GM21825 (cell line): ENCODE results near the gene RNF141.

Experiments used
- ATAC-seq: cut with Tn5 transposase; IDR thresholded peaks from one replicate; pipeline ENCODE4 v1.9.1; 2021; ENCODE audit warnings: mild to moderate bottlenecking, moderate library complexity; ENCODE audit not compliant: unreplicated experiment

Gene RNF141

GRCh38 chr11:10499874-10500601 is 40.9 kb downstream of the RNF141 start:
- ATAC-seq: no peak

- ATAC-seq: no peak
Observed at GRCh38 chr11:10499452-10499851, 41.5 kb downstream of the RNF141 start.

- ATAC-seq: no peak
Observed at GRCh38 chr11:10498426-10499250, 42.3 kb downstream of the RNF141 start.

DNA sequence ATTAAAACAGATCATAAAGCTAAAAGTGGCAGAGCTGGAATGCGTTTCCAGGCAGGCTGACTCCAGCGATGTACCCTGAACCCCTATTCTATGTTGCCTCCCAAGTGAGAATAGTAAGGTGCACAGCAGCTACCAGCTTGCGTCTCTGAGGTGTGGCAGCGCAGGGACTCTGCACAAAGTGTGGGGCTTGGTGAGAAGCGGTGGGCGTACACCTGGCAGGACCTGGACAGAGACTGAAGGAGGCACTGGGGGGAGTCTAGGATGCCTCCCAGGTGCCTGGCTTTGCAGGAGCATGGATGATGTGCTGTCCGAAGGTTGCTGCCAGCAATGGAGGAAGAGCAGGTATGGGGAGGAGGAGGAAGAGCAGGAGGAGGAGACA is 43.0 kb downstream of the RNF141 start:
- ATAC-seq: no peak

GRCh38 chr11:10497371-10498021 is 43.5 kb downstream of the RNF141 start:
- no peak for ATAC-seq

DNA sequence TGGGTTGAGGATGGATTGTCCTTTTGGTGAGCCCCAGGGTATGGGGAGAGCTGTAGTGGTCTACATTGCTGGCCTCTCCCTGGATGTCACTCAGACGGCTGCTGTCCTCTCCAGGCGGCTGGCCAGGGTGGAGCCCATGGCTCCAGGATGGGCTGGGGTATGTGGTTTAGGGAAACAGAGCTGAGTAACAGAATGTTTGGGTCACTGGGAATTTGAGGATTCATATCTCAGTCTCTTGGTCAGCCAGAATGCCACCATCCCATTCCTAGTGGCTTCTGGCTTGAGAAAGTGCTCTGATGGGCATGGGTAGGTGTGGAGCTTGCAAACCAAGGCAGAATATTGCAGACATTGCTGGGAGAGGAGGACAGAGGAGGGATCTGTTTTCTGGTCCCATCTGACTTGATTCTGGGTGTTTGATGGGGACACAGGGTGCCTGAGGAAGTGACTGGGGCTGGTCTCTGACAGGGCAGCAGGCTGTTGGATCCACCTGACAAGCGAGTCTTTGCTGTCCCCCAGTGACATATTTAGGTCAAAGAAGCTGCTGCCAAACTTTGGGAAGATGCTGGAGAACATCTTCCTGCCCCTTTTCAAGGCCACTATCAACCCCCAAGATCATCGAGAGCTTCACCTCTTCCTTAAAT is 44.6 kb downstream of the RNF141 start:
- ATAC-seq: no peak

DNA sequence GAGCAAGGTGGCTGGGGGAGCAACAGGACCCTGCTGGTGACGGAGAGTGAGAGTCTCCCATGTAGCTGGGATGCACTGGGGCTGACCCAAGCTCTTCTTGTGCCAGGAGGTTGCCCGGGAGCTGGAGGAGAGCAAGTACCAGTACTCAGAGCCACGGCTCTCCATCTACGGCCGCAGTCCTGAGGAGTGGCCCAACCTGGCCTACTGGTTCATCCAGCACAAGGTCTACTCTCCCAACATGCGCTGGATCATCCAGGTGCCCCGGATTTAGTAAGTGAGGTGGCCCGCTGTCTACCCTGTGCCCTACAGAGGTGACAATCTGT is 45.6 kb downstream of the RNF141 start:
- no peak for ATAC-seq

DNA sequence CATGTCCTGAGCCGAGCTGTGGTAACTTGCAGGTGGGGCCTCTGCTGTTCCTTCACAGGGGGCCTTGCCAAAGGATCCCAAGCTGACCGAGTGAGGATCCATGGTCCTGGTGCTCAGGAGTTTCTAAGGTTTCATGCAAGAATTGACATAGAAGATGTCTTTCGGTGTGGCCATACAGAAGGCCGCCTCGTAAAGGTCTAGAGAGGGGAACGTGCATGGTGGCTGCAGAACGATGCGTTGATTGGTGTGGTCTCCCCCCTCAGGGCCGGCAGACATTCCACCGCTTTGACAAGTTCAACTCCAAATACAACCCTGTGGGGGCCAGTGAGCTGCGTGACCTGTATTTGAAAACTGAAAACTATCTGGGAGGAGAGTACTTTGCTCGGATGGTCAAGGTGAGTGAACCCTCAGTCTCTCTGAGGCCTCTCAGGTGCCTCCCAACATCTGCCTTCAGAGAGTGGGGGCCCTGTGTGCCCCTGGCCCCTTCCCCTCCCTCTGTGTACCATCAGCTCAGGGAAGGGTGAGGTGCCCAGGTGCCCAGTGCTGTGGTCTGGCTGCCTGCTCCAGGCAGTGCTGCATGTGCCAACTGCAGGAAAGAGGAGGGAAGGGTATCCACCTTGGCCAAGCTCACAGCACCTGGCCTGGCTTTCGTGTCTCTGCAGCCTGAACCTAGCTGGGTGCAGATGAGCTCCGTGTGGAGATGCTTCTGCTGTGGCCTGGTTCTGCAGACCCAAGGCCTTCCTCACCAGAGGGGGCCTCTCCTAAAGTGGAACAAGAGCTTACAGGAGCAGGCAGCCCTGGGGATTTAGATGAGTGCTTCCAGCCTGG is 46.1 kb downstream of the RNF141 start:
- ATAC-seq: no peak

DNA sequence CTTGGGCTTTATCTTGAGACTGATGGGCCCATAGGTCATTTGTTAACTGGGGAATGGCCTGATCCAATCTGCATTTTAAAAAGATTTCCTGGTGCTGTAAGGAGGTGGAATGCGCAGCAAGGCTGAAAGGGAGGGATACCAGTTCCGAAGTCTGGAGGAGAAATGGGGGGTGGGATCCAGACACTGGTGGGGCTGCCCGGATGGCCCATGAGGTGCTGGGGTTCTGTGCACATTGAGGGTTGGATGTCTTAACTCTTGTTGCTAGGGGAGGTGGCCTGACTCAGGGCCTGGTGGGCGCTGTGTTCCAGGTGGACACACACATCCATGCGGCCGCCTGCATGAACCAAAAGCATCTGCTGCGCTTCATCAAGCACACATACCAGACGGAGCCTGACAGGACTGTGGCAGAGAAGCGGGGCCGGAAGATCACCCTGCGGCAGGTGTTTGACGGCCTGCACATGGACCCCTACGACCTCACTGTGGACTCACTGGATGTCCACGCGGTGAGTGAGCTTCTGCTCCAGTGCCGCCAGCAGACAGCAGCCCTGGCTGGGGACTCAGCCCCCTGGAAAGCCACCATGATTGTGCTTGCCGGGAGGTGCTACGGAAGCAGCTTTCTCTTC is 47.8 kb downstream of the RNF141 start:
- ATAC-seq: no peak

DNA sequence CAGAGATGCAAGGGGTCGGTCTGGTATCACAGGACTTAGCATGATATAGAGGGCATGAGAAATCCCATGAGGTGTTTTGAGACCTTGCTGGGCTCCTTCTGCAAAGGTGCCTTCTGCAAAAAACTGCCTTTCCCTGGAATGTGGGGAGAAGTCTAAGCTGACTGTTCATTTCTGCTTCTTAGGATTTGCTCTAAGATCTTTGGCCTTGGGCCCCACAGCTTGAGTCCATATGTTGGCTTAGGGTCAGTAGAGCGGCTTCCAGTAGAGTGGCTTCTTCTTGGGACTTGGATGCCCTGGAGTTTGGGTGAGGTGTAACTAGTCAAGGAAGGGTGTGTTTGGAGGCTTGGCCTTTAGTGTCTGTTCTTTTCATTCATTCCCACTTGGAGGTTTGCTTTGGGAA is 48.9 kb downstream of the RNF141 start:
- no peak for ATAC-seq

DNA sequence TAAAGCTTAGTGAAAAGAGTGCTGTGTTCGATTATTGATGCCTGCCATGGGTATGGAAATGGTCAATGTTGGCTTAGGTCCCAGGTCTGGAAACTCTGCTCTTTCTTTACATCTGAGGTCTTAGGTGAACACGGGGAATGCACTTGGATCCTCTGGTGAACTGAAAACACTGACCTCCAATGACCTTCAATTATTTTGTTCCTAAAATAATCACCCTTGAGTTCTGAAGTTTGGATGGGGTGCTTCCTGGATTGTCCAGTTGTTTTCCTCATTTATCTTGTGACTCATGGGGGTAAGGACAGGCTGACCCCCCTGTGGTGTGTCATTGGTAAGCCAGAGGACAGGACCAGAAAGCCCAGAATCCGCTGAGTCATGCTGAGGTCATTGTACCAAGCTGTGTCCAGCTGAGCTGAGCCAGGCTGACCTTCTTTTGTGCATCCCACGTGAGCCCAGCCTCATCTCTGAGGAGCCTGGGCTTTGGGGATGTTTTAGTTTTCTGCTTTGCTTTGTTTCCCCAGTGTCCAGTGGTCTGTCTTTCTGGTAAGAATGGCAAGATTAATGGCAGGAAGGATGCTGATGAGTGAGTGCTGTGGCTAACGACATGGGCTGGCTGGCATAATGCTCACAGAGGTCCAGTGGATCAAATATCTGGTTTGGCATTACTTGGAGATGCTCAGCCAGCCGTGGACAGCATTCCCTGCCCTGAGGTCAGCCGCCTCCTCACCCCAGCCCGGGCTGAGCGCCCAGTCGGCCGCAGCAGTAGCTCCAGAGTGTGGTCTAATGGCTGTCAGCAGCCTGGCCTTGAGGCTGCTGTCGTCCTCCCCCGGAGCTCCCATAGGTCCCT is 50.4 kb downstream of the RNF141 start:
- no peak for ATAC-seq

DNA sequence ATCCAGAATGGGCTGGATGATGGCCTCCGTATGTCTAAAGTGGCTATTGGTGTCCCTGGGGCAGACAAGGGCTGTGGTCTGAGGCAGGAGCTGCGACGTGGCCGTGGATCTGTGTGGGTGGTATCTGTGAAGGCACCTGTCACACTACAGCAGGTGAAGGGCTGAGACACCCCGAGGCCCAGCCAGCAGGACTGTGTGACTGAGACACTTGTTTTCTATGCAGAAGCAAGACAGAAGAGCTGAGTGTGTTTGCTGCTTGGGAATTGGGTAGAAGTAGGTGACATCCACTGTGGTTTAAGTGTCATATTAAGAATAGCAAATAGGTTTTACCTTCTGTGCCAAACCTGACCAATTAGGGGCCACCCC is 51.0 kb downstream of the RNF141 start:
- no peak for ATAC-seq

DNA sequence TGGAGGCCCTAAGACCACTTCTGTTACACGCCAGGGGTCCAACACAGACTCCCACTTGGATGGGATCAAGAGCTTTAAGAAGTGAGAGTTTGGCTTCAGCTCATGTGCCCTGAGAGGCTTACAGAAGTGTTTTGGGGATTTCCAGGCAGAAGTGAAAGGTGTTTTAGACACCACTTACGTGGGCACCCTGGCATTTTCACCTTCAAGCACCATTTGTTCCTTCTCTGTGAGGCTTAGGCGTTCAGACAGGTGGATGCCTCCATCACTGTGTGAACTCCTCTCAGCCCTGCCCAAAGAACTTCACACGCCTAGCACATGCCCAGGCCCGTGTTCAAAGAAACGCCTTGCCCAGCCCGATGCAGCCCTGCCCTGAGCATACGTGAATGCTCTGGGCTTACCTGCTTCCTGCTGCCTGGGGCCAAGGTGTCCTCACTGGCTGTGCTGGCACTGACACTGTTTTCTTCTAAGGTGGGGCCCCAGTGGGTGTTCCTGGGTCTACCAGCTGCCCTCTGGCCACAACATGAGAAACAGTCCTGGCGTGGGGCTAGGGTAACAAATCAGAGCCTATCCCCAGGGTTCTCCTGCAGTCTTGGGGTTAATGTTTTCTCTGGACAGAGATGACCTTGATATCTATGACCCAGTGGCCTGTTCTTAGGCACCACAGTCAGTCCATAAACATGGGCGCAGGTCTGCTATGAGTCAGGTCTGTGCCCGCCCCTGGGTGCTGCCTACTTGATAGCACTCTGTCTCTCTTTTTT is 51.9 kb downstream of the RNF141 start:
- peak; percentile 58 for ATAC-seq

GRCh38 chr11:10488121-10488933 is 52.7 kb downstream of the RNF141 start:
- ATAC-seq: no peak

DNA sequence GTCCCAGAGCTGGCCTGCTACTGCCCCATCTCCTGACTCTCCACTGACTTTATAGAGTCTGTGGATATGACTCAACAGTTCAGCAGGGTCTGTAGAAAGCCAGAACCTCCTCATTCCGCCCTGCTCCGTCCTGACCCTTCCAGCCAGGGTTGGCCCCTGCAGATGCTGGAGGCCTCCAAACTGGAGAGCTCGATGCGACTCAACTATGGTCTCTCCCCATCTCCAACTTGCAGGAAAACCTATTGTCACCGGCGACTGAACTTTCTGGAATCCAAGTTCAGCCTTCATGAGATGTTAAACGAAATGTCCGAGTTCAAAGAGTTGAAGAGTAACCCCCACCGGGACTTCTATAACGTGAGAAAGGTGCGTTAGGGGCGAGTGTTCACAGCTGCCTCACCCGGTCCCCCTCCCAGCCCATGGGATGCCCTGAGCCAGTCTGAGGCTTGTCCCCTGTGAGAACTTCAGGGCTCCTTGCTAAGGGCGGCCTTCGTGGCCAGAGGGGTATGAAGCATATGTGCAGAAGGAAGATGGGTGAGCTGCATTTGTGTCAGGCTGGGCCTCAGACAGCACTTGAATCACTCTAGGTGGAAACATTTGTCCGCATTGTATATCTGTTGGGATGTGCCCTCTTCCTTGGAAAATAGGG is 53.9 kb downstream of the RNF141 start:
- ATAC-seq: no peak

DNA sequence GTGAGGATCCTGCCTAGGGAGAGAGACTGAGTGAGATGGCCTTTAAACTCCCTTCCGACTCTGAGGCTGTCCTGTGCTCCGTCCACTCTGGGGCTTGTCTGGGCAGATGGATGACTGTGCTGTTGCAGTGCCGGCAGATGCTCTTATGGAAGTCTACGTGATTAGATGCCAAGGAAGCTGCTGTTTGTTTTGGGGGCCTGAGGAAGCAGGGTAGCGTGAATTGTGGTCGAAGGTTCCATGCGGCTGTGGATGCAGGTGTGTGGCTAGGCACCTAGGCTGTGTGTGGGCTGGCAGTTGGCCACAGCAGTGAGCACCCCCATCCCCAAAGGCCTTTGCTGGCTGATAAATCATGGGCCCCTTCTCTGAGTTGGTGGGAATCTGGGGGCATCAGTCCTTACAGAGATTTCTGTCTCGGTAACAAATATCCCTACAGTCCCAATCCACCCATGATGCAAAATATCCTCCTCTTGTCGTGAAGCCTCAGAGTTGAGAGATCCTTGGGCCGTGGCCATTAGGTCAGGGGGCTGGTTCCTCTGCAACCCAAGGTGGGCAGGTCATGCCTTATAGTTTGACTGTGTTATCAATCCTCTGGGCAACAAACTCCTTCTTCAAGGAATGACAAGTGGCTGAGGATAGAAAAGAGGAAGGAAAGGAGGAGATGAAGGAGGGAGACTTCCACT is 54.7 kb downstream of the RNF141 start:
- ATAC-seq: no peak

DNA sequence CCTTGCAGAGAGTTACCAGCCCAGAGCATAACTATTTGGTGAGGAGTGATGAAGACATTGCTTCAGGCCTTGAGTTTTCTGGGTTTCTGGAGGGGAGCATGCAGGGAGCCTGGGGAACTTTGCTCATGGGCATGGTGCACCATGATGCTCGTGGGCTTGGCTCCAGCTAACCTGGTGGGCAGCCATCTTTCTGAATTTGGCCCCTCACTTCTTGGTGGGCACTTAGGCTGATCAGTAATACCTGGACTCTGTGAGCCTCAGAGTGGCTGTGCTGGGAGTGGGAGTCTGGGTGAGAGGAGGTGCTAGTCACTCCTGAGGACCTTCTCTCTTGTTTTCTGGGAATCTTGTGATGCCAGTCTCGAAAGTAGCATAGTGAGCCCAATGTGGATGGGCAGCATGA is 55.3 kb downstream of the RNF141 start:
- ATAC-seq: no peak
